GM23338 (cell line): ENCODE results near the gene MIDN. TPM values are rescaled to one million over a fixed set of nuclear protein-coding genes. Genes with fewer than 3 reads are reported as not detected.

ENCODE experiments used
- ATAC-seq: fragments of 200-7000 bp; cut with Tn5 transposase; 3 replicates; pipeline ENCODE4 v1.9.1; 2020
- DNase-seq: peaks from one replicate; pipeline ENCODE4 v3.0.0-alpha.2; 2015; ENCODE audit warnings: low spot score
- H2AFZ ChIP-seq: fragments of 200-600 bp; sonication (generic); 2 replicates; pipeline ENCODE4 v1.8.0; 2016; ENCODE audit warnings: antibody characterized with exemption, mild to moderate bottlenecking, moderate library complexity
- H3F3A ChIP-seq: fragments of 200-600 bp; sonication (generic); replicated peaks from 2 replicates; pipeline ENCODE4 v1.8.0; 2017; ENCODE audit warnings: antibody characterized with exemption, mixed run types, low read depth
- H3K27ac ChIP-seq: fragments of 200-600 bp; sonication (generic); 2 replicates; pipeline ENCODE4 v1.6.1; 2016; ENCODE audit warnings: low read depth
- H3K27me3 ChIP-seq: fragments of 200-600 bp; sonication (generic); 2 replicates; pipeline ENCODE4 v1.8.0; 2016; ENCODE audit warnings: mild to moderate bottlenecking, mixed run types, moderate library complexity; ENCODE audit not compliant: insufficient read depth
- H3K36me3 ChIP-seq: fragments of 200-600 bp; sonication (generic); 2 replicates; pipeline ENCODE4 v1.8.0; 2016; ENCODE audit warnings: mild to moderate bottlenecking; ENCODE audit not compliant: insufficient read depth
- H3K4me1 ChIP-seq: fragments of 200-600 bp; sonication (generic); 2 replicates; pipeline ENCODE4 v1.8.0; 2016; ENCODE audit warnings: mild to moderate bottlenecking, moderate library complexity; ENCODE audit not compliant: insufficient read depth
- H3K4me2 ChIP-seq: fragments of 200-600 bp; sonication (generic); 2 replicates; pipeline ENCODE4 v1.7.1; 2017; ENCODE audit warnings: mixed run types
- H3K4me3 ChIP-seq: fragments of 200-600 bp; sonication (generic); 2 replicates; pipeline ENCODE4 v1.6.1; 2016; ENCODE audit warnings: mixed run types
- H3K79me2 ChIP-seq: fragments of 200-600 bp; sonication (generic); replicated peaks from 2 replicates; pipeline ENCODE4 v1.8.0; 2017; ENCODE audit warnings: mild to moderate bottlenecking; ENCODE audit not compliant: insufficient read depth
- H3K9me2 ChIP-seq: fragments of 200-600 bp; sonication (generic); 2 replicates; pipeline ENCODE4 v1.8.0; 2017; ENCODE audit not compliant: insufficient read depth
- H4K20me1 ChIP-seq: fragments of 200-600 bp; sonication (generic); replicated peaks from 2 replicates; pipeline ENCODE4 v1.8.0; 2017; ENCODE audit warnings: mild to moderate bottlenecking; ENCODE audit not compliant: insufficient read depth
- H3K27ac Mint-ChIP-seq: 2 replicates; pipeline ENCODE4 v1.8.0; 2020; ENCODE audit warnings: inconsistent platforms, mild to moderate bottlenecking, moderate library complexity, mixed read lengths
- H3K27me3 Mint-ChIP-seq: 3 replicates; pipeline ENCODE4 v1.8.0; 2022; ENCODE audit warnings: low read depth, mild to moderate bottlenecking, moderate library complexity, mixed read lengths, inconsistent platforms; ENCODE audit not compliant: insufficient read depth, poor library complexity
- H3K36me3 Mint-ChIP-seq: 3 replicates; pipeline ENCODE4 v1.8.0; 2021; ENCODE audit warnings: low read depth, mild to moderate bottlenecking, inconsistent platforms, moderate library complexity, mixed read lengths
- H3K4me1 Mint-ChIP-seq: 3 replicates; pipeline ENCODE4 v1.8.0; 2020; ENCODE audit warnings: mild to moderate bottlenecking, inconsistent platforms, mixed read lengths
- H3K4me3 Mint-ChIP-seq: 3 replicates; pipeline ENCODE4 v1.8.0; 2021; ENCODE audit warnings: moderate library complexity, mild to moderate bottlenecking, inconsistent platforms, mixed read lengths
- H3K9me3 Mint-ChIP-seq: 3 replicates; pipeline ENCODE4 v1.8.0; 2020; ENCODE audit warnings: moderate library complexity, mild to moderate bottlenecking, inconsistent platforms, mixed read lengths
- CREB1 ChIP-seq: fragments of 250-450 bp; sonication (Bioruptor Pico); IDR thresholded peaks from 2 replicates; pipeline ENCODE4 v1.5.0; 2020; ENCODE audit warnings: low read depth, mild to moderate bottlenecking, moderate library complexity
- EZH2 ChIP-seq: fragments of 200-600 bp; sonication (generic); IDR thresholded peaks from one replicate; pipeline ENCODE4 v1.8.0; 2017; ENCODE audit warnings: antibody characterized with exemption, mild to moderate bottlenecking, low read depth; ENCODE audit not compliant: unreplicated experiment
- EZH2phosphoT487 ChIP-seq: fragments of 200-600 bp; sonication (generic); IDR thresholded peaks from one replicate; pipeline ENCODE4 v1.8.1; 2018; ENCODE audit warnings: antibody characterized with exemption; ENCODE audit not compliant: unreplicated experiment
- JUNB ChIP-seq: IDR thresholded peaks from one replicate; pipeline ENCODE4 v1.6.1; 2016; ENCODE audit warnings: antibody characterized with exemption; ENCODE audit not compliant: unreplicated experiment
- NANOG ChIP-seq: IDR thresholded peaks from 2 replicates; pipeline ENCODE4 v1.6.1; 2016; ENCODE audit warnings: antibody characterized with exemption, borderline replicate concordance
- POLR2AphosphoS5 ChIP-seq: IDR thresholded peaks from 2 replicates; pipeline ENCODE4 v1.6.1; 2016; ENCODE audit warnings: antibody characterized with exemption, low read depth
- STAT1 ChIP-seq: IDR thresholded peaks from one replicate; pipeline ENCODE4 v1.6.1; 2016; ENCODE audit warnings: antibody characterized with exemption; ENCODE audit not compliant: unreplicated experiment
- ZNF114 ChIP-seq: fragments of 250-450 bp; sonication (Bioruptor Pico); IDR thresholded peaks from 2 replicates; pipeline ENCODE4 v1.5.0; 2020; ENCODE audit warnings: mild to moderate bottlenecking, moderate library complexity
- ZNF331 ChIP-seq: fragments of 250-450 bp; sonication (Bioruptor Pico); IDR thresholded peaks from 2 replicates; pipeline ENCODE4 v1.5.0; 2020; ENCODE audit warnings: low read depth, mild to moderate bottlenecking, moderate library complexity
- polyA plus RNA-seq: library from polyadenylated mRNA; unstranded; fragments of >200 nt; fragmentation: Nextera tagmentation; extraction: Ambion mirVana; gene quantifications from 2 replicates; pipeline ENCODE4 v1.2.1, GENCODE V29; 2016
- total RNA-seq: library from RNA; depleted of rRNA; stranded (reverse); fragments of >200 nt; shearing (Covaris generic); gene quantifications from 2 replicates; pipeline ENCODE4 v1.2.3, GENCODE V29; 2014
- TF ChIP-seq, protein P1 (sequence below), 2 experiments: fragments of 200-600 bp in 1 of 2; sonication (generic) in 1 of 2; conservative IDR thresholded peaks; 2 replicates each; pipeline versions ENCODE4 v1.5.1 to v1.6.1; 2016 to 2017; ENCODE audit warnings: antibody characterized with exemption in 2 of 2, low read depth in 2 of 2, mild to moderate bottlenecking in 2 of 2, moderate library complexity in 1 of 2
- TF ChIP-seq, protein P2 (sequence below): fragments of 250-450 bp; sonication (Bioruptor Pico); IDR thresholded peaks from 2 replicates; pipeline ENCODE4 v1.5.0; 2020; ENCODE audit warnings: mild to moderate bottlenecking, moderate library complexity
- TF ChIP-seq, protein P3 (sequence below): IDR thresholded peaks from one replicate; pipeline ENCODE4 v1.6.1; 2018; ENCODE audit warnings: antibody characterized with exemption; ENCODE audit not compliant: unreplicated experiment
- TF ChIP-seq, protein P4 (sequence below): IDR thresholded peaks from 2 replicates; pipeline ENCODE4 v1.6.1; 2016; ENCODE audit warnings: antibody characterized with exemption

MIDN gene
- total and polyA plus RNA-seq, 2 experiments from 2014 or later = 28.6 to 113 TPM

DNA sequence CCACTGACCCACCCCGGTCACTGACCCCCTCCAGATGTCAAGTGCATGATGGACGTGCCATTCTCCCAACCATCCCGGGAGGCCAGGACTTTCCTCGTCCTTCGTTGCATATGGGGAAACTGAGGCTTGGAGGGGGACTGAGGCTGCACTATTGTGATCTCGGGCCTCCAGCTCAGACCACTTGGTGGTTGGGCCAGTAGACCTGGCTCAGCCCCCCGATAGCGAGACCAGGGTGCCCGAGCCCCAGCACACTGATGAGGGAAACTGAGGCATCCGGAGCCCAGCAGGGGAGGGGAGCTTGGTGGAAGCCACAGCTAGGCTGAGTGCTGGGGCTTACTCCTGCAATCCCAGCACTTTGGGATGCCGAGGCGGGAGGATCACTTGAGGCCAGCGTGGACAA, 47.7 kb downstream of the MIDN start:
- H3K4me3 Mint-ChIP-seq = no peak overlapping the region
- H3K9me3 Mint-ChIP-seq = no peaks in the 10 kb centered on the region
- Histone ChIP-seq H3K79me2 (no peaks in the 10 kb centered on the region), H2AFZ (no peak overlapping the region), H4K20me1 (no peaks in the 10 kb centered on the region), H3F3A (peaks cover 5% of the 10 kb centered on the region; the same call in 1 of the 2 replicates), H3K4me3 (no peak overlapping the region), H3K36me3 (no peaks in the 10 kb centered on the region), H3K4me1 (no peaks in the 10 kb centered on the region), H3K27ac (no peak overlapping the region), H3K27me3 (peaks cover 4% of the 10 kb centered on the region; the same call in 1 of the 2 replicates), H3K9me2 (no peaks in the 10 kb centered on the region), H3K4me2 (no peak overlapping the region)
- DNase-seq (no peak), ATAC-seq (no peak)
- peaks cover 7% of the 10 kb centered on the region for H3K27me3 Mint-ChIP-seq
- TF ChIP-seq, protein P1, sequence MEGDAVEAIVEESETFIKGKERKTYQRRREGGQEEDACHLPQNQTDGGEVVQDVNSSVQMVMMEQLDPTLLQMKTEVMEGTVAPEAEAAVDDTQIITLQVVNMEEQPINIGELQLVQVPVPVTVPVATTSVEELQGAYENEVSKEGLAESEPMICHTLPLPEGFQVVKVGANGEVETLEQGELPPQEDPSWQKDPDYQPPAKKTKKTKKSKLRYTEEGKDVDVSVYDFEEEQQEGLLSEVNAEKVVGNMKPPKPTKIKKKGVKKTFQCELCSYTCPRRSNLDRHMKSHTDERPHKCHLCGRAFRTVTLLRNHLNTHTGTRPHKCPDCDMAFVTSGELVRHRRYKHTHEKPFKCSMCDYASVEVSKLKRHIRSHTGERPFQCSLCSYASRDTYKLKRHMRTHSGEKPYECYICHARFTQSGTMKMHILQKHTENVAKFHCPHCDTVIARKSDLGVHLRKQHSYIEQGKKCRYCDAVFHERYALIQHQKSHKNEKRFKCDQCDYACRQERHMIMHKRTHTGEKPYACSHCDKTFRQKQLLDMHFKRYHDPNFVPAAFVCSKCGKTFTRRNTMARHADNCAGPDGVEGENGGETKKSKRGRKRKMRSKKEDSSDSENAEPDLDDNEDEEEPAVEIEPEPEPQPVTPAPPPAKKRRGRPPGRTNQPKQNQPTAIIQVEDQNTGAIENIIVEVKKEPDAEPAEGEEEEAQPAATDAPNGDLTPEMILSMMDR (conservative IDR thresholded peaks at IDR 0.05; ENCODE audit: low read depth in 2 of 2) = no peak
- TF ChIP-seq EZH2 = no peak
- TF ChIP-seq, protein P2, sequence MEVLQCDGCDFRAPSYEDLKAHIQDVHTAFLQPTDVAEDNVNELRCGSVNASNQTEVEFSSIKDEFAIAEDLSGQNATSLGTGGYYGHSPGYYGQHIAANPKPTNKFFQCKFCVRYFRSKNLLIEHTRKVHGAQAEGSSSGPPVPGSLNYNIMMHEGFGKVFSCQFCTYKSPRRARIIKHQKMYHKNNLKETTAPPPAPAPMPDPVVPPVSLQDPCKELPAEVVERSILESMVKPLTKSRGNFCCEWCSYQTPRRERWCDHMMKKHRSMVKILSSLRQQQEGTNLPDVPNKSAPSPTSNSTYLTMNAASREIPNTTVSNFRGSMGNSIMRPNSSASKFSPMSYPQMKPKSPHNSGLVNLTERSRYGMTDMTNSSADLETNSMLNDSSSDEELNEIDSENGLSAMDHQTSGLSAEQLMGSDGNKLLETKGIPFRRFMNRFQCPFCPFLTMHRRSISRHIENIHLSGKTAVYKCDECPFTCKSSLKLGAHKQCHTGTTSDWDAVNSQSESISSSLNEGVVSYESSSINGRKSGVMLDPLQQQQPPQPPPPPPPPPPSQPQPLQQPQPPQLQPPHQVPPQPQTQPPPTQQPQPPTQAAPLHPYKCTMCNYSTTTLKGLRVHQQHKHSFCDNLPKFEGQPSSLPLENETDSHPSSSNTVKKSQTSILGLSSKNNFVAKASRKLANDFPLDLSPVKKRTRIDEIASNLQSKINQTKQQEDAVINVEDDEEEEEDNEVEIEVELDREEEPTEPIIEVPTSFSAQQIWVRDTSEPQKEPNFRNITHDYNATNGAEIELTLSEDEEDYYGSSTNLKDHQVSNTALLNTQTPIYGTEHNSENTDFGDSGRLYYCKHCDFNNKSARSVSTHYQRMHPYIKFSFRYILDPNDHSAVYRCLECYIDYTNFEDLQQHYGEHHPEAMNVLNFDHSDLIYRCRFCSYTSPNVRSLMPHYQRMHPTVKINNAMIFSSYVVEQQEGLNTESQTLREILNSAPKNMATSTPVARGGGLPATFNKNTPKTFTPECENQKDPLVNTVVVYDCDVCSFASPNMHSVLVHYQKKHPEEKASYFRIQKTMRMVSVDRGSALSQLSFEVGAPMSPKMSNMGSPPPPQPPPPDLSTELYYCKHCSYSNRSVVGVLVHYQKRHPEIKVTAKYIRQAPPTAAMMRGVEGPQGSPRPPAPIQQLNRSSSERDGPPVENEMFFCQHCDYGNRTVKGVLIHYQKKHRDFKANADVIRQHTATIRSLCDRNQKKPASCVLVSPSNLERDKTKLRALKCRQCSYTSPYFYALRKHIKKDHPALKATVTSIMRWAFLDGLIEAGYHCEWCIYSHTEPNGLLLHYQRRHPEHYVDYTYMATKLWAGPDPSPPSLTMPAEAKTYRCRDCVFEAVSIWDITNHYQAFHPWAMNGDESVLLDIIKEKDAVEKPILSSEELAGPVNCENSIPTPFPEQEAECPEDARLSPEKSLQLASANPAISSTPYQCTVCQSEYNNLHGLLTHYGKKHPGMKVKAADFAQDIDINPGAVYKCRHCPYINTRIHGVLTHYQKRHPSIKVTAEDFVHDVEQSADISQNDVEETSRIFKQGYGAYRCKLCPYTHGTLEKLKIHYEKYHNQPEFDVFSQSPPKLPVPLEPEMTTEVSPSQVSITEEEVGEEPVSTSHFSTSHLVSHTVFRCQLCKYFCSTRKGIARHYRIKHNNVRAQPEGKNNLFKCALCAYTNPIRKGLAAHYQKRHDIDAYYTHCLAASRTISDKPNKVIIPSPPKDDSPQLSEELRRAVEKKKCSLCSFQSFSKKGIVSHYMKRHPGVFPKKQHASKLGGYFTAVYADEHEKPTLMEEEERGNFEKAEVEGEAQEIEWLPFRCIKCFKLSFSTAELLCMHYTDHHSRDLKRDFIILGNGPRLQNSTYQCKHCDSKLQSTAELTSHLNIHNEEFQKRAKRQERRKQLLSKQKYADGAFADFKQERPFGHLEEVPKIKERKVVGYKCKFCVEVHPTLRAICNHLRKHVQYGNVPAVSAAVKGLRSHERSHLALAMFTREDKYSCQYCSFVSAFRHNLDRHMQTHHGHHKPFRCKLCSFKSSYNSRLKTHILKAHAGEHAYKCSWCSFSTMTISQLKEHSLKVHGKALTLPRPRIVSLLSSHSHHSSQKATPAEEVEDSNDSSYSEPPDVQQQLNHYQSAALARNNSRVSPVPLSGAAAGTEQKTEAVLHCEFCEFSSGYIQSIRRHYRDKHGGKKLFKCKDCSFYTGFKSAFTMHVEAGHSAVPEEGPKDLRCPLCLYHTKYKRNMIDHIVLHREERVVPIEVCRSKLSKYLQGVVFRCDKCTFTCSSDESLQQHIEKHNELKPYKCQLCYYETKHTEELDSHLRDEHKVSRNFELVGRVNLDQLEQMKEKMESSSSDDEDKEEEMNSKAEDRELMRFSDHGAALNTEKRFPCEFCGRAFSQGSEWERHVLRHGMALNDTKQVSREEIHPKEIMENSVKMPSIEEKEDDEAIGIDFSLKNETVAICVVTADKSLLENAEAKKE (CRISPR knock-in tag) = no peak
- TF ChIP-seq ZNF331 (CRISPR knock-in tag) = no peak
- TF ChIP-seq CREB1 (CRISPR knock-in tag) = no peak
- TF ChIP-seq NANOG = no peak
- no peak for TF ChIP-seq ZNF114 (CRISPR knock-in tag)
- TF ChIP-seq, protein P3, sequence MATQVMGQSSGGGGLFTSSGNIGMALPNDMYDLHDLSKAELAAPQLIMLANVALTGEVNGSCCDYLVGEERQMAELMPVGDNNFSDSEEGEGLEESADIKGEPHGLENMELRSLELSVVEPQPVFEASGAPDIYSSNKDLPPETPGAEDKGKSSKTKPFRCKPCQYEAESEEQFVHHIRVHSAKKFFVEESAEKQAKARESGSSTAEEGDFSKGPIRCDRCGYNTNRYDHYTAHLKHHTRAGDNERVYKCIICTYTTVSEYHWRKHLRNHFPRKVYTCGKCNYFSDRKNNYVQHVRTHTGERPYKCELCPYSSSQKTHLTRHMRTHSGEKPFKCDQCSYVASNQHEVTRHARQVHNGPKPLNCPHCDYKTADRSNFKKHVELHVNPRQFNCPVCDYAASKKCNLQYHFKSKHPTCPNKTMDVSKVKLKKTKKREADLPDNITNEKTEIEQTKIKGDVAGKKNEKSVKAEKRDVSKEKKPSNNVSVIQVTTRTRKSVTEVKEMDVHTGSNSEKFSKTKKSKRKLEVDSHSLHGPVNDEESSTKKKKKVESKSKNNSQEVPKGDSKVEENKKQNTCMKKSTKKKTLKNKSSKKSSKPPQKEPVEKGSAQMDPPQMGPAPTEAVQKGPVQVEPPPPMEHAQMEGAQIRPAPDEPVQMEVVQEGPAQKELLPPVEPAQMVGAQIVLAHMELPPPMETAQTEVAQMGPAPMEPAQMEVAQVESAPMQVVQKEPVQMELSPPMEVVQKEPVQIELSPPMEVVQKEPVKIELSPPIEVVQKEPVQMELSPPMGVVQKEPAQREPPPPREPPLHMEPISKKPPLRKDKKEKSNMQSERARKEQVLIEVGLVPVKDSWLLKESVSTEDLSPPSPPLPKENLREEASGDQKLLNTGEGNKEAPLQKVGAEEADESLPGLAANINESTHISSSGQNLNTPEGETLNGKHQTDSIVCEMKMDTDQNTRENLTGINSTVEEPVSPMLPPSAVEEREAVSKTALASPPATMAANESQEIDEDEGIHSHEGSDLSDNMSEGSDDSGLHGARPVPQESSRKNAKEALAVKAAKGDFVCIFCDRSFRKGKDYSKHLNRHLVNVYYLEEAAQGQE = no peak
- no peak for TF ChIP-seq POLR2AphosphoS5
- TF ChIP-seq STAT1 = no peak
- TF ChIP-seq JUNB = no peak
- TF ChIP-seq EZH2phosphoT487 = no peak
- TF ChIP-seq, protein P4, sequence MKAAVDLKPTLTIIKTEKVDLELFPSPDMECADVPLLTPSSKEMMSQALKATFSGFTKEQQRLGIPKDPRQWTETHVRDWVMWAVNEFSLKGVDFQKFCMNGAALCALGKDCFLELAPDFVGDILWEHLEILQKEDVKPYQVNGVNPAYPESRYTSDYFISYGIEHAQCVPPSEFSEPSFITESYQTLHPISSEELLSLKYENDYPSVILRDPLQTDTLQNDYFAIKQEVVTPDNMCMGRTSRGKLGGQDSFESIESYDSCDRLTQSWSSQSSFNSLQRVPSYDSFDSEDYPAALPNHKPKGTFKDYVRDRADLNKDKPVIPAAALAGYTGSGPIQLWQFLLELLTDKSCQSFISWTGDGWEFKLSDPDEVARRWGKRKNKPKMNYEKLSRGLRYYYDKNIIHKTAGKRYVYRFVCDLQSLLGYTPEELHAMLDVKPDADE = no peak
- no peak overlapping the region for H3K27ac Mint-ChIP-seq
- no peaks in the 10 kb centered on the region for H3K36me3 Mint-ChIP-seq
- H3K4me1 Mint-ChIP-seq = peaks cover 2% of the 10 kb centered on the region; the same call in 1 of the 3 replicates
